Activated CD8-positive, alpha-beta memory T cell treated with anti-CD3 and anti-CD28 coated beads, Interleukin-2, amount 10 ng/mL, durations not matched to agents 7 days and 5 days (primary cell): ENCODE measurements around the gene LRRTM2. TPM values are rescaled to one million over a fixed set of nuclear protein-coding genes. Genes with fewer than 3 reads are reported as not detected.

Experiments used
- ATAC-seq: fragments of 150-1000 bp; cut with Tn5 transposase; one replicate; pipeline ENCODE4 v1.10.0; 2021; ENCODE audit warnings: moderate library complexity
- CTCF ChIA-PET: fragments of 350-600 bp; sonication (Branson Sonifier 250); formaldehyde crosslinking; loops from one replicate; lab custom pipeline; 2021; ENCODE audit warnings: antibody characterized with exemption; lab: Charles Lee
- DNase-seq: peaks from one replicate; pipeline ENCODE4 v3.0.0-alpha.2; 2020
- H3K27ac Mint-ChIP-seq: one replicate; pipeline ENCODE4 v1.8.0; 2021; ENCODE audit warnings: mild to moderate bottlenecking, mixed read lengths
- H3K27me3 Mint-ChIP-seq: one replicate; pipeline ENCODE4 v1.8.0; 2021; ENCODE audit warnings: mixed read lengths
- H3K36me3 Mint-ChIP-seq: one replicate; pipeline ENCODE4 v1.8.0; 2021; ENCODE audit warnings: mild to moderate bottlenecking, mixed read lengths
- H3K4me1 Mint-ChIP-seq: one replicate; pipeline ENCODE4 v1.8.0; 2021; ENCODE audit warnings: mixed read lengths
- H3K4me3 Mint-ChIP-seq: one replicate; pipeline ENCODE4 v1.8.0; 2021; ENCODE audit warnings: mild to moderate bottlenecking, moderate library complexity, mixed read lengths
- H3K9me3 Mint-ChIP-seq: one replicate; pipeline ENCODE4 v1.8.0; 2022; ENCODE audit warnings: low read depth, mixed read lengths
- total RNA-seq, 2 experiments: library from RNA; stranded (reverse); gene quantifications; one replicate each; pipeline ENCODE4 v1.2.3, GENCODE V29; 2021

LRRTM2 gene
- total RNA-seq, 2 experiments from 2014 or later, result 0.02 TPM; not detected in 1

DNA sequence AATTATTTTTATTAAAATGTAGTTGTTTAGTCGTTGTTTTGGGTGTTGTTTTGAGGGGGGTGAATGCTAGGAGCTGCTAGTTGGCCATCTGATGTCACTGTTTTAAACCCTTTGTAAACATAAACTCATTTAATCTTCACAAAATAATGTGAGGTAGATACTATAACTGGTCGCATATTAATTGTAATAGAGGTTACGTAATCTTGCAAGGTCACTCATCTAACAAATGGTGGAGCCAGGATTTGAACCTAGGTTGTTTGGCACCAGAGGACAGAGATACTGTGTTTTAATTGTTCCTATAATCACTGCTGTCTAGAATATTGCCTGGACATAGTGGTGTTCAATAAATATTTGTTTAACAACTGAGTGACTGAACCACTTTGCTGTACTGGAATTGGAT is 54.4 kb downstream of the LRRTM2 start:
- Mint-ChIP-seq H3K9me3 (no peaks in the 10 kb centered on the region), H3K27ac (no peak overlapping the region), H3K4me1 (peaks cover 4% of the 10 kb centered on the region), H3K4me3 (no peak overlapping the region), H3K36me3 (peaks cover 3% of the 10 kb centered on the region), H3K27me3 (no peaks in the 10 kb centered on the region)
- CTCF ChIA-PET, result no interaction called here
- no peak for DNase-seq
- ATAC-seq, result no peak

DNA sequence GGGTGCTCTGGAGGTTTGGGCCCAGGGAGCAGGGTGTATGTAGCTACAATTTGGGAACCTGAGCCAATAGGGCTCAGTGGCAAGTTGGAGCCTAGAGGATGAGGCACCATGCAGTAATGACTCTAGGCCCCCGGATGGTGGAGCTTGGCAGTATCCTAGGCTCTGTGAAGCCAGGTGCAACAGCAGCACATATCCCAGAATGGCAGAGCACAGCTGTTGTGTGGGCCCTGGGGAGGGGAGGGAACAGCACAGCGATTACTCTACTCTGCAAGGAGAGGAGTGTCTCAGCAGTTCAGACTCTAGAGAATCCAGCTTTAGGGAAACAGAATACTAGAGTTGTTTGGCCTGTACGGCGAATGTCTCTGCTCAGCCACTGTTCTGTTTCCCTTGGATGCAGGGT is 56.1 kb downstream of the LRRTM2 start:
- Mint-ChIP-seq H3K4me3 (no peak overlapping the region), H3K9me3 (no peaks in the 10 kb centered on the region), H3K27me3 (no peaks in the 10 kb centered on the region), H3K36me3 (peaks cover 7% of the 10 kb centered on the region), H3K4me1 (no peaks in the 10 kb centered on the region), H3K27ac (no peak overlapping the region)
- no peak for ATAC-seq
- no peak for DNase-seq
- CTCF ChIA-PET, result no interaction called here

Other genes starting within 250 kb of the LRRTM2 start
- gene CTNNA1, start 121.9 kb downstream of the LRRTM2 start, total RNA-seq, result 10 to 100 TPM; 62.0 to 89.8 TPM